ENCODE data around the gene ASCL4. TPM values are rescaled to one million over a fixed set of nuclear protein-coding genes. Genes with fewer than 3 reads are reported as not detected.

Gene ASCL4
- total and polyA plus RNA-seq, 2 of the 8 experiments (the other 6 are each of a cell fraction or from before 2014, with no cell fraction given) = not detected

DNA sequence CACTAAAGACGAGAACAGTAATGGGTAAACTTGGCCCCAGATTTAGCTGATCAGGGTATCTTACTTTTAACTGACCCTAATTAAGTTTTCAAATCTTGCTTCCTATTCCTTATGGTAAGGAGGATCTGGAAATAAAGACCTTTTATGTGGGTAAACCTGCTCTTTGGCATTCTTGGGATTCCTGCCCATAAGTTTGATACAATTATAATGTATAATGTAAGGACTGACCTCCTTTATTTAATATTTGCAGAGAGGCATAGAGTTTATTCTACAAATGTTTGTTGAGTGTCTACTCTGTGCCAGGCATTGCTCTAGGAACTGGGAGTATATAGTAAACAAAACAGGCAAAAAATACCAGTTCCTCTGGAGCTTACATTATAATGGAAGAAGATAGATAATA, 9.2 kb upstream of the ASCL4 start:
- FAIRE-seq (no peak), DNase-seq (ENCODE audit: low read depth in 1 of 2, low spot score in 2 of 2) (no peak)
- H3K14ac ChIP-seq (ENCODE audit: insufficient read length) = no peak overlapping the region
- H3K79me1 ChIP-seq (ENCODE audit: low read depth, low read length) = no peaks in the 10 kb centered on the region
- no peaks in the 10 kb centered on the region for H3K36me3 ChIP-seq (ENCODE audit: control insufficient read depth in 2 of 4, insufficient read depth in 4 of 4, low read length in 3 of 4)
- no peaks in the 10 kb centered on the region for H3K27me3 ChIP-seq (replicated peaks in 1 of 4; ENCODE audit: control insufficient read depth in 3 of 4, extremely low read depth in 1 of 4, insufficient read depth in 3 of 4, low read length in 3 of 4)
- H2BK12ac ChIP-seq (ENCODE audit: low read depth, low read length) = no peak overlapping the region
- no peaks in the 10 kb centered on the region for H4K20me1 ChIP-seq (replicated peaks in 1 of 2; ENCODE audit: control insufficient read depth in 1 of 2, insufficient read depth in 2 of 2, low read length in 2 of 2)
- no peak overlapping the region for H3K9ac ChIP-seq (replicated peaks in 1 of 4; ENCODE audit: extremely low read depth in 1 of 4, low read depth in 3 of 4, low read length in 3 of 4)
- no peak overlapping the region for H2BK20ac ChIP-seq (ENCODE audit: low read length)
- no peak overlapping the region for H2AFZ ChIP-seq (ENCODE audit: low read length)
- H4K8ac ChIP-seq (ENCODE audit: extremely low read depth, insufficient read depth, low read length) = no peak overlapping the region
- no peak overlapping the region for H2BK15ac ChIP-seq (ENCODE audit: low read length)
- H3K56ac ChIP-seq (replicated peaks; ENCODE audit: insufficient read length, low read depth, low read length) = no peak overlapping the region
- H3K4me1 ChIP-seq (replicated peaks in 1 of 4; ENCODE audit: control insufficient read depth in 3 of 4, insufficient read depth in 4 of 4, low read length in 3 of 4) = no peaks in the 10 kb centered on the region; a peak in 1 of 7 replicates
- H3K4ac ChIP-seq (replicated peaks; ENCODE audit: insufficient read length, low read depth, low read length) = no peak overlapping the region
- H4K5ac ChIP-seq (ENCODE audit: insufficient read length, low read depth, low read length) = no peak overlapping the region
- no peak overlapping the region for H3K18ac ChIP-seq (ENCODE audit: extremely low read depth, low read length)
- H3K4me2 ChIP-seq (ENCODE audit: insufficient read depth in 1 of 2, low read depth in 2 of 2, low read length in 2 of 2) = no peak overlapping the region
- WGBS, 2 experiments (ENCODE audit: extremely low coverage in 1 of 2, insufficient coverage in 1 of 2, insufficient read length in 1 of 2, insufficient replicate concordance in 2 of 2, low coverage in 1 of 2, low lambda C conversion rate in 2 of 2, missing lambda C conversion rate in 1 of 2) = 78% methylated on average over 1 of the region's 1 CpG; no CpG with 5 or more reads in 1 of the 2 experiments
- H2BK120ac ChIP-seq (replicated peaks; ENCODE audit: low read depth, low read length) = no peak overlapping the region
- no peaks in the 10 kb centered on the region for H3K9me3 ChIP-seq (ENCODE audit: insufficient read depth in 2 of 2, low read depth in 1 of 2, low read length in 1 of 2)
- H2AK5ac ChIP-seq (ENCODE audit: low read depth, low read length) = no peak overlapping the region
- no peak overlapping the region for H3K23ac ChIP-seq (ENCODE audit: insufficient read length)
- peaks cover 7% of the 10 kb centered on the region; the same call in 1 of the 2 replicates for H3K23me2 ChIP-seq (ENCODE audit: low read depth, low read length)
- H3K79me2 ChIP-seq (ENCODE audit: control insufficient read depth in 1 of 2, insufficient read depth in 2 of 2, low read length in 2 of 2) = peaks cover 1 to 3% of the 10 kb centered on the region in 2 experiments; a peak in 3 of 4 replicates
- no peak overlapping the region for H3K27ac ChIP-seq (ENCODE audit: low read depth, low read length)
- ChIA-PET CTCF (ENCODE audit: partially characterized antibody) (interaction anchor here (1.3 to 1.8 kb wide), 2 partner anchors 10 to 120 kb away, joined by 3 to 6 read pairs; partner anchors contain the start of gene ASCL4), POLR2A (ENCODE audit: partially characterized antibody) (no interaction called here)
- H2BK5ac ChIP-seq (ENCODE audit: low read depth, low read length) = no peak overlapping the region
- H3K4me3 ChIP-seq (ENCODE audit: extremely low read depth in 1 of 4, insufficient read depth in 2 of 4, low read depth in 3 of 4, low read length in 4 of 4) = no peak overlapping the region
- no peak overlapping the region for H4K91ac ChIP-seq (replicated peaks; ENCODE audit: insufficient read length, low read length)
- no peak for TF ChIP-seq GABPA (IDR thresholded peaks at IDR 0.05; ENCODE audit: borderline replicate concordance, insufficient read depth, low read length)
- no peak for TF ChIP-seq RFX5 (IDR thresholded peaks at IDR 0.05; ENCODE audit: borderline replicate concordance, low read depth, low read length)

Data from H1 (cell line).